HCT116 (cell line): ENCODE results near the gene RAB4A.

Experiments used
- EGR1 ChIP-seq: IDR thresholded peaks from 2 replicates; pipeline ENCODE4 v1.6.1; 2012; ENCODE audit warnings: low read depth
- EZH2phosphoT487 ChIP-seq: fragments of 200-600 bp; IDR thresholded peaks from 2 replicates; pipeline ENCODE4 v1.6.1; 2018; ENCODE audit warnings: antibody characterized with exemption, borderline replicate concordance
- JUND ChIP-seq: IDR thresholded peaks from 2 replicates; pipeline ENCODE4 v1.6.1; 2012
- POLR2AphosphoS5 ChIP-seq: IDR thresholded peaks from 2 replicates; pipeline ENCODE4 v1.6.1; 2011; ENCODE audit warnings: mild to moderate bottlenecking, low read depth, low read length, moderate library complexity
- TCF7L2 ChIP-seq: IDR thresholded peaks from 2 replicates; pipeline ENCODE4 v1.7.0; 2011; ENCODE audit warnings: borderline replicate concordance, inconsistent platforms; ENCODE audit not compliant: insufficient read depth, insufficient read length; ENCODE audit errors: extremely low read depth
- ZNF274 ChIP-seq: fragments of 200-500 bp; sonication (Bioruptor generic); IDR thresholded peaks from 2 replicates; pipeline ENCODE4 v1.6.1; 2014; ENCODE audit warnings: mild to moderate bottlenecking, low read depth, low read length, inconsistent platforms
- TF ChIP-seq, protein P1 (sequence below), 3 experiments: fragments of 200-600 bp in 1 of 3; sonication (generic) in 1 of 3; IDR thresholded peaks in 2 of 3; conservative IDR thresholded peaks in 1 of 3; 2 replicates each; pipeline ENCODE4 v1.5.1; 2012 to 2017; ENCODE audit warnings: low read depth in 2 of 3, low read length in 2 of 3, antibody characterized with exemption in 1 of 3, borderline replicate concordance in 1 of 3, control low read depth in 1 of 3, mild to moderate bottlenecking in 1 of 3, mixed read lengths in 1 of 3, mixed run types in 1 of 3, moderate library complexity in 1 of 3; ENCODE audit not compliant: insufficient read depth in 1 of 3
- TF ChIP-seq, protein P2 (sequence below): IDR thresholded peaks from 2 replicates; pipeline ENCODE4 v1.6.1; 2012

DNA sequence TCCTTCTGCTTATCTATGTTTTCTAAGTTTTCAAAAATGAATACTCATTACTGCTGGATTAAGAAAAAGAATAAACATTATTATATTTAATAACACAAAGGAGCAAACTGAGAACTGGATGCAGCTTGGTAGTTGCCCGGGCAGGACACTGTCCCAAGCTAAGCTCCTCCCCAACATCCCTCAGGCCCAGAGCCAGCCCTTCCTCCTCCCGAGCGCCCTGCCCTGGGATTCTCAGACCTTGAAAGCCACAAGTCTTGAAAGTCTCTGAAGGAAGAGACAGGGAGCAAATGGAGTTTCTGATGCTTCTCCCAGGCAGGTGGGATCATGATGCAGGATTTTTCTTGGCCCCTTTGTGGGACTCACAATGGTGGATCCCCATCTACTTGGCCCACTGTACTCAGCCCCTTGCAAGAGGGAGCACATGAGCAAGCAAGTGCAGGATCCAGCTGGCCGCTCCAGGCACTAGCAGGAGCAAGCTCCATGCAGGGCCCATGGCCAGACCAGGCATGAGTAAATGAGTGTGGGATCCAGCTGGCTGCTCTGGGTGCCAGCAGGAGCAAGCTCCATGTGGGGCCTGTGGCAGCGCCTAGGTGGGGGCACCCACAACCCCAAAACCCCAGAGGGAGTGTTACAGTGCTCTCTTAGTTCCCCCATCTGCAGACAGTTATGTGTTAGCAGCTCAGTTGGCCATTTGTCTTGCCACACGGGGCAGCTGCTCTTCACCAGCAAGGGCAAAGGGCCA, 32.1 kb upstream of the RAB4A start:
- TF ChIP-seq, protein P1, sequence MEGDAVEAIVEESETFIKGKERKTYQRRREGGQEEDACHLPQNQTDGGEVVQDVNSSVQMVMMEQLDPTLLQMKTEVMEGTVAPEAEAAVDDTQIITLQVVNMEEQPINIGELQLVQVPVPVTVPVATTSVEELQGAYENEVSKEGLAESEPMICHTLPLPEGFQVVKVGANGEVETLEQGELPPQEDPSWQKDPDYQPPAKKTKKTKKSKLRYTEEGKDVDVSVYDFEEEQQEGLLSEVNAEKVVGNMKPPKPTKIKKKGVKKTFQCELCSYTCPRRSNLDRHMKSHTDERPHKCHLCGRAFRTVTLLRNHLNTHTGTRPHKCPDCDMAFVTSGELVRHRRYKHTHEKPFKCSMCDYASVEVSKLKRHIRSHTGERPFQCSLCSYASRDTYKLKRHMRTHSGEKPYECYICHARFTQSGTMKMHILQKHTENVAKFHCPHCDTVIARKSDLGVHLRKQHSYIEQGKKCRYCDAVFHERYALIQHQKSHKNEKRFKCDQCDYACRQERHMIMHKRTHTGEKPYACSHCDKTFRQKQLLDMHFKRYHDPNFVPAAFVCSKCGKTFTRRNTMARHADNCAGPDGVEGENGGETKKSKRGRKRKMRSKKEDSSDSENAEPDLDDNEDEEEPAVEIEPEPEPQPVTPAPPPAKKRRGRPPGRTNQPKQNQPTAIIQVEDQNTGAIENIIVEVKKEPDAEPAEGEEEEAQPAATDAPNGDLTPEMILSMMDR (IDR thresholded peaks at IDR 0.05 in 2 of 3, conservative IDR thresholded peaks at IDR 0.05 in 1 of 3; ENCODE audit: borderline replicate concordance in 1 of 3, insufficient read depth in 1 of 3, low read depth in 2 of 3, low read length in 2 of 3) = no peak
- TF ChIP-seq ZNF274 (no peak), EGR1 (no peak), POLR2AphosphoS5 (no peak), JUND (no peak), EZH2phosphoT487 (no peak), TCF7L2 (no peak)
- TF ChIP-seq, protein P2, sequence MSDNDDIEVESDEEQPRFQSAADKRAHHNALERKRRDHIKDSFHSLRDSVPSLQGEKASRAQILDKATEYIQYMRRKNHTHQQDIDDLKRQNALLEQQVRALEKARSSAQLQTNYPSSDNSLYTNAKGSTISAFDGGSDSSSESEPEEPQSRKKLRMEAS = no peak
